Chondrocyte (in vitro differentiated cells): ENCODE measurements around the gene TOX4. TPM values are rescaled to one million over a fixed set of nuclear protein-coding genes. Genes with fewer than 3 reads are reported as not detected.

ENCODE experiments used
- DNase-seq: peaks from one replicate; pipeline ENCODE4 v3.0.0; 2021; ENCODE audit warnings: mixed read lengths, low spot score
- H3K27ac Mint-ChIP-seq: one replicate; pipeline ENCODE4 v1.8.0; 2021; ENCODE audit warnings: mild to moderate bottlenecking, moderate library complexity, mixed read lengths; ENCODE audit not compliant: unreplicated experiment
- H3K27me3 Mint-ChIP-seq: 2 replicates; pipeline ENCODE4 v1.8.0; 2021; ENCODE audit warnings: low read depth, mixed read lengths
- H3K36me3 Mint-ChIP-seq: 2 replicates; pipeline ENCODE4 v1.8.0; 2021; ENCODE audit warnings: low read depth, mixed read lengths
- H3K4me1 Mint-ChIP-seq: 2 replicates; pipeline ENCODE4 v1.8.0; 2021; ENCODE audit warnings: low read depth, mild to moderate bottlenecking, mixed read lengths
- H3K4me3 Mint-ChIP-seq: one replicate; pipeline ENCODE4 v1.8.0; 2021; ENCODE audit warnings: mild to moderate bottlenecking, moderate library complexity, mixed read lengths; ENCODE audit not compliant: unreplicated experiment
- H3K9me3 Mint-ChIP-seq: 2 replicates; pipeline ENCODE4 v1.8.0; 2021; ENCODE audit warnings: low read depth, mixed read lengths
- total RNA-seq: library from RNA; stranded (reverse); gene quantifications from 3 replicates; pipeline ENCODE4 v1.2.1, GENCODE V29; 2021
- TF ChIP-seq, protein P1 (sequence below): fragments of 200-600 bp; sonication (generic); IDR thresholded peaks from 2 replicates; pipeline ENCODE4 v1.5.0; 2021; ENCODE audit warnings: antibody characterized with exemption, mild to moderate bottlenecking, moderate library complexity

TOX4 gene
- total RNA-seq, 1 donor from 2014 or later, result 71.8 TPM

DNA sequence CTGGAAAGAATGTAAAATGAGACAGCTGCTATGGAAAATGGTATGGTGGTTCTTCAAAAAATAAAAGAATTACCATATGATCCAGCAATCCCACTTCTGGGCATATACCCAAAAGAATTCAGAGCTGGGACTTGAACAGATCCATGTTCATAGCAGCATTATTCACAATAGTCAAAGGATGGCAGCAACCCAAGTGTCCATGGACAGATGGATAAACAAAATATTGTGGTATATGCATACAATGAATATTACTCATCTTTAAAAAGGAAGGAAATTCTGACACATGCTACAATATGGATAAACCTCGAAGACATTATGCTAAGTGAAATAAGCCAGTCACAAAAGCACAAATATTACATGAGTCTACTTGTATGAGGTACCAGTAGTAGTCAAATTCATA is 9.4 kb upstream of the TOX4 start:
- Mint-ChIP-seq H3K4me1 (peaks cover 7% of the 10 kb centered on the region), H3K9me3 (no peaks in the 10 kb centered on the region), H3K27me3 (no peaks in the 10 kb centered on the region), H3K4me3 (no peak overlapping the region), H3K36me3 (peaks cover 24% of the 10 kb centered on the region), H3K27ac (no peak overlapping the region)
- DNase-seq, result no peak
- TF ChIP-seq, protein P1, sequence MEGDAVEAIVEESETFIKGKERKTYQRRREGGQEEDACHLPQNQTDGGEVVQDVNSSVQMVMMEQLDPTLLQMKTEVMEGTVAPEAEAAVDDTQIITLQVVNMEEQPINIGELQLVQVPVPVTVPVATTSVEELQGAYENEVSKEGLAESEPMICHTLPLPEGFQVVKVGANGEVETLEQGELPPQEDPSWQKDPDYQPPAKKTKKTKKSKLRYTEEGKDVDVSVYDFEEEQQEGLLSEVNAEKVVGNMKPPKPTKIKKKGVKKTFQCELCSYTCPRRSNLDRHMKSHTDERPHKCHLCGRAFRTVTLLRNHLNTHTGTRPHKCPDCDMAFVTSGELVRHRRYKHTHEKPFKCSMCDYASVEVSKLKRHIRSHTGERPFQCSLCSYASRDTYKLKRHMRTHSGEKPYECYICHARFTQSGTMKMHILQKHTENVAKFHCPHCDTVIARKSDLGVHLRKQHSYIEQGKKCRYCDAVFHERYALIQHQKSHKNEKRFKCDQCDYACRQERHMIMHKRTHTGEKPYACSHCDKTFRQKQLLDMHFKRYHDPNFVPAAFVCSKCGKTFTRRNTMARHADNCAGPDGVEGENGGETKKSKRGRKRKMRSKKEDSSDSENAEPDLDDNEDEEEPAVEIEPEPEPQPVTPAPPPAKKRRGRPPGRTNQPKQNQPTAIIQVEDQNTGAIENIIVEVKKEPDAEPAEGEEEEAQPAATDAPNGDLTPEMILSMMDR, result no peak

DNA sequence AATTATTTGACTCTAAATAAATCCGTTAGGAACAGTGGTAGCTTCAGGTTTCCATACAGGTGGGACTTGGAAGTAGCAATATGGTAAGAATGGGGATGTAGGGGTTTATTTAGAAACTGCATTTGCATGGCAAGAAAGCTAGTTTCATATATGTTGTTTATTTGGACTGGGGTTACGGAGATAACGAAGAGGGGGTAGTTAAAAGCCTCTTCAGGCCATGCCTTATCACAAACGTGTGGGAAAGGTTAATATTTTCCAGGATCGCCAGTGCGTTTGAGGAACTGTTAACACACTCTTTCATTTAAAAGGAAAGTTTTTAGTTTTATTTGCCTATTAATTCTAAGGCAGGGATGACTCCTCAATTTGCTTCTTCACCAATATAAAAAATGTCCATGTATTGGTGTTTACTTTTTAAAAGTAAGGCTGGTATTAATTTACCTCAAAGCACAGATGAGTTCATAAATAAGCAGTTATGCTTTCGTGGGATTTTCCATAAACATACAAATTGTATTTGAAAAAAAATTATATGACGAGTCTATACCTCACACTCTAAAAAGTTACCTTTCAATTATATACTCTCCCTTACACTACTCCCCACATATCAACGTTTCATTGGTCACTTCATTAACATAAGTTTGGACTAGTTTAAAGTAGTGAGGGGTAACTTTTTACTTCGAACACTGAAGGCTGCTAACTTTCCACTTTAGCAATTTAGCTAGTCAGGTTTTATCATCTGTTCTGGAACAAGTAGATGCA is 1.1 kb upstream of the TOX4 start:
- Mint-ChIP-seq H3K4me3 (peak overlapping the region; percentile 100), H3K27ac (peak overlapping the region; percentile 100), H3K36me3 (peaks cover 9% of the 10 kb centered on the region)

GRCh38 chr14:21476523-21476924 is 471 bp upstream of the TOX4 start:
- peaks cover 11% of the 10 kb centered on the region for H3K36me3 Mint-ChIP-seq
- no peaks in the 10 kb centered on the region for H3K9me3 Mint-ChIP-seq
- peaks cover 26% of the 10 kb centered on the region for H3K4me1 Mint-ChIP-seq
- peak overlapping the region; percentile 100 for H3K27ac Mint-ChIP-seq
- H3K27me3 Mint-ChIP-seq, result no peaks in the 10 kb centered on the region
- TF ChIP-seq, protein P1, result no peak
- DNase-seq, result no peak
- H3K4me3 Mint-ChIP-seq, result peak overlapping the region; percentile 100

More for the DNA sequence above, 1.1 kb upstream of the TOX4 start:
- TF ChIP-seq, protein P1, result no peak
- H3K9me3 Mint-ChIP-seq, result no peaks in the 10 kb centered on the region
- DNase-seq, result no peak
- no peaks in the 10 kb centered on the region for H3K27me3 Mint-ChIP-seq
- H3K4me1 Mint-ChIP-seq, result peaks cover 26% of the 10 kb centered on the region

- H3K27ac Mint-ChIP-seq, result peak overlapping the region; percentile 73
These were observed 9.7 kb downstream of the TOX4 start for GRCh38 chr14:21486640-21487087.

More at GRCh38 chr14:21486640-21487087, 9.7 kb downstream of the TOX4 start:
- H3K4me3 Mint-ChIP-seq, result no peak overlapping the region
- H3K27me3 Mint-ChIP-seq, result no peaks in the 10 kb centered on the region
- H3K36me3 Mint-ChIP-seq, result peaks cover 13% of the 10 kb centered on the region
- H3K4me1 Mint-ChIP-seq, result peaks cover 13% of the 10 kb centered on the region
- no peaks in the 10 kb centered on the region for H3K9me3 Mint-ChIP-seq
- no peak for DNase-seq
- TF ChIP-seq, protein P1, result no peak
